IMR-90 (cell line): ENCODE results near the gene HIVEP3.

Experiments
- BHLHE40 ChIP-seq: fragments of 150-350 bp; IDR thresholded peaks from 2 replicates; pipeline ENCODE4 v1.6.1; 2016; ENCODE audit warnings: mild to moderate bottlenecking, low read depth, low read length
- CTCF ChIP-seq: conservative IDR thresholded peaks from 2 replicates; pipeline ENCODE4 v1.5.1; 2012; ENCODE audit warnings: mild to moderate bottlenecking, low read depth, low read length, improper control_type of control experiment
- ELK1 ChIP-seq: fragments of 150-350 bp; IDR thresholded peaks from 2 replicates; pipeline ENCODE4 v1.6.1; 2016; ENCODE audit warnings: low read depth, mild to moderate bottlenecking, low read length, moderate library complexity, borderline replicate concordance
- FOS ChIP-seq: fragments of 150-350 bp; IDR thresholded peaks from 2 replicates; pipeline ENCODE4 v1.6.1; 2016; ENCODE audit warnings: low read depth, low read length
- POLR2A ChIP-seq: IDR thresholded peaks from 2 replicates; pipeline ENCODE4 v1.6.1; 2012; ENCODE audit warnings: mild to moderate bottlenecking, low read depth, low read length
- RFX5 ChIP-seq: IDR thresholded peaks from 2 replicates; pipeline ENCODE4 v1.8.0; 2012; ENCODE audit warnings: low read depth, mild to moderate bottlenecking, low read length, moderate library complexity
- USF2 ChIP-seq: fragments of 150-350 bp; IDR thresholded peaks from 2 replicates; pipeline ENCODE4 v1.6.1; 2017; ENCODE audit warnings: mild to moderate bottlenecking, antibody characterized with exemption, low read length, low read depth

- TF ChIP-seq BHLHE40 (no peak), CTCF (no peak), USF2 (no peak), POLR2A (no peak), RFX5 (no peak), FOS (no peak), ELK1 (no peak)
These were observed 259.6 kb downstream of the HIVEP3 start for GRCh38 chr1:41659159-41659495.
